T47D (cell line): ENCODE results near the gene DNAJB14.
A peak's percentile ranks its signal among the peaks of the same experiment; 100 is the strongest.

Experiments used
- DNase-seq, 2 experiments: peaks; one replicate each; pipeline versions ENCODE4 v3.0.0 to v3.0.0-alpha.2; 2011 to 2012; ENCODE audit warnings: low read depth in 1 of 2, low spot score in 1 of 2
- JUND ChIP-seq: IDR thresholded peaks from 2 replicates; pipeline ENCODE4 v1.6.1; 2012; ENCODE audit warnings: low read depth
- in situ Hi-C: cut with HindIII; loops from 2 replicates; pipeline ENCODE4 v1.10.0; 2016; ENCODE audit warnings: low sequenced_read_pairs, low pct_unique_long_range_greater_than_20kb

The DNAJB14 gene

GRCh38 chr4:99921174-99921573 is 25.2 kb downstream of the DNAJB14 start:
- no peak for DNase-seq
- in situ Hi-C loops, result no loop called here
- no peak for TF ChIP-seq JUND

- in situ Hi-C loops, result no loop called here
- no peak for TF ChIP-seq JUND
- no peak for DNase-seq
These were observed 27.8 kb downstream of the DNAJB14 start for GRCh38 chr4:99918656-99919055.

DNA sequence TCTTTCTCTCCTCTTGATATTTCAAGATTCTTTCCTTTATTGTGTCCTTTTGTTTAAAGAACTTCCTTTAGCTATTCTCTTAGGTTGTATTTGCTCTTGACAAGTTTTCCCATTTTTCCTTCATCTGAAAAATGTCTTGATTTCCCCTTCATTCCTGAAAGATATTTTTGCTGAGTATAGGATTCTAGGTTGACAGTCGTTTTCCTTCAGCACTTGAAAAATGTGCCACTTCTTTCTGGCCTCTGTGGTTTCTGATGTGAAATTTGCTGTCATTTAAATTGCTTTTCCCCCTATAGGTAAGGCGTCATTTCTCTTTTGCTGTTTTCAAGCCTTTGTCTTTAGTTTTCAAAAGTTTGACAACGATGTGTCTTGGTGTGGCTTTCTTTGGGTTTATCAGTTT is 28.8 kb downstream of the DNAJB14 start:
- in situ Hi-C loops, result no loop called here
- no peak for TF ChIP-seq JUND
- no peak for DNase-seq

DNA sequence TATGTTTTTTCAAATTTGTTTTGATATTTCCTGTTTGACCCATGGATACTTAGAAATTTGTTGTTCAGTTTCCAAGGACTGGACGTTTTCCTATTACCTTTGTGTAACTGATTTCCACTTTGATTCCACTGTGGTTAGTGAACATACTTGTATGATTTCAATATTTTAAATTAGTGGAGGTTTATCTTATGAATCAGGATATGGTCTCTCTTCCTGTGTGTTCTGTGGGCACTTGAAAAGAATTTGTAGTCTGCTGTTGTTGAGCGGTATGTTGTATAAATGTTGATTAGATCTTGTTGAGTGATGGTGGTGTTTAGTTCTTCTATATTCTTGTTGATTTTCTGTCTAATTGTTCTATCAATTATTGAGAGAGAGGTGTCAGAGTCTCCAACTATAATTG is 31.0 kb downstream of the DNAJB14 start:
- DNase-seq, result no peak
- in situ Hi-C loops, result no loop called here
- no peak for TF ChIP-seq JUND

DNA sequence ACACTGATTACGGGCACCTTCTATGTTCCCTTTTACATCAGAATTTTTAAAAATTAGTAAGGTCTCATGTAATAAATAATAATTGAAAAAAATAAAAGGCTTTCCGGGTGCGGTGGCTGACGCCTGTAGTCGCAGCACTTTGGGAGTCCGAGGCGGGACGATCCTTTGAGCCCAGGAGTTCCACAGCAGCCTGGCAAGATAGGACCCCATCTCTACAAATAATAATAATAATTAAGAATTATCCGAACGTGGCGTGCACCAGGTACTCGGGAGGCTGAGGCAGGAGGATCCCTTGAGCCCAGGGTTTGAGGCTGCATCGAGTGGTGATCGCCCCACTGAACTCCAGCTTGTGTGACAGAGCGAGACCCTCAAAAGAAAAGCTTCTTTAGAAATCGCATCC is 51.4 kb downstream of the DNAJB14 start:
- in situ Hi-C loops, result no loop called here
- no peak for DNase-seq
- no peak for TF ChIP-seq JUND

GRCh38 chr4:99894161-99894997 is 52.0 kb downstream of the DNAJB14 start, which contains the start of gene LAMTOR3:
LAMTOR3 (minus strand) TSS chr4:99894427; CDS start chr4:99893963, 464 bp downstream.
- DNase-seq, result peak; percentile 66 to 92
- no peak for TF ChIP-seq JUND
- in situ Hi-C loops, result no loop called here

- in situ Hi-C loops, result no loop called here
- no peak for DNase-seq
These were observed 52.6 kb downstream of the DNAJB14 start for GRCh38 chr4:99893839-99894160.

GRCh38 chr4:99893029-99893428 is 53.4 kb downstream of the DNAJB14 start:
- no peak for DNase-seq
- in situ Hi-C loops, result no loop called here
- no peak for TF ChIP-seq JUND

More at GRCh38 chr4:99893839-99894160, 52.6 kb downstream of the DNAJB14 start:
- no peak for TF ChIP-seq JUND

DNA sequence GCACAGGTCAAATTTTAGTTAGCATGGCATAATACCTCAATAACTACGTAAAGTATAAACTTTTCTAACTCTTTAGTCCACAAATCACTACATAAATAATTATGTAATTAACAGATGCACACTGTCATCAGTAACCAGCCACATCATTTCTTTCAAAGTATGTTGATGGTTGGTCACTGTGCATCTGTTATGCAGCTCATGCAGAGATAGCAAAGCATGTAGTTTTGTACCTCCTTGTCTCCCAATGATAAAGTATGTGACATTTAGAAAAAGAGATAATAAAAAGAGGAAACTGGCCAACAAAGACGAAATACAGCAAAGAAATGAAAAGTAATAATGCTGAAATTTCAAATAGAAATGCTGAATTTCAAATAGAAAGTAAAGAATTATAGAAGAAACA is 55.1 kb downstream of the DNAJB14 start:
- no peak for DNase-seq
- in situ Hi-C loops, result no loop called here
- no peak for TF ChIP-seq JUND

GRCh38 chr4:99887837-99888236 is 58.6 kb downstream of the DNAJB14 start:
- TF ChIP-seq JUND, result no peak
- in situ Hi-C loops, result no loop called here
- no peak for DNase-seq

DNA sequence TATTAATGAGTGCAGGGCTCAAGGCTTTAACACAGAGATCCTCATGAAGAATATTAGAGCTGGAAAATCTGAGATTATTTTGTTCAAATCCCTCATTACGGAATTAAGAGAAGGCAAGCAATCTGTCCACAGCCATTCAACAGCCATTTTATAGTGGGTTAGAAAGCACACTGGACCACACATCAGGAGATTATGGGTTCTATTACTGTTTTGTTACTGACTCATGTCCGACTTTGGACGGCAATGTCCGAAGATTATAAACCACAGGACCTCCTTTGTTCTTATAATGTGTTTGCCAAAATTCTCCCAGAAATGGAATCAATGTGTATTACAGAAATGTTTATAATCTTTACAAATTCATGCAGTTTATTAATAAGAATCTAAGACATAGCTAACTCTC is 60.3 kb downstream of the DNAJB14 start:
- TF ChIP-seq JUND, result no peak
- in situ Hi-C loops, result no loop called here
- DNase-seq, result no peak

DNA sequence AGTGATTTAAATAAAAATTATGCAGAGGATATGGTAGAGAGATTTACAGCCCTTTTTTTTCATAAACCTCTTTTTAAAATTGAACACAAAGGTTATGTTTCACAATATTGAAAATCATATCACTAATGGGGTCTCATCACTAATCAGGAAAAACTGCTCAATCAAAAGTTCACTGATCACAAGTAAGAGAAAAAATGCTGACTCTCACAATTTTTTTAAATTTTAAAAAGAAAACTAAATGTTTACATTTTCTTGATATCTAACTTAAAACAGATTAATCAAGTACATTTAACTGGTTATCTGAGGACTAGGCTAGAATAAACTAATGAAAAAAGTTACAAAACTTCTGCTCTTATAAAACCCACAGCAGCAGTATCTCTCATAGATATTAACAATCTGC is 60.7 kb downstream of the DNAJB14 start:
- TF ChIP-seq JUND, result no peak
- DNase-seq, result no peak
- in situ Hi-C loops, result no loop called here

DNA sequence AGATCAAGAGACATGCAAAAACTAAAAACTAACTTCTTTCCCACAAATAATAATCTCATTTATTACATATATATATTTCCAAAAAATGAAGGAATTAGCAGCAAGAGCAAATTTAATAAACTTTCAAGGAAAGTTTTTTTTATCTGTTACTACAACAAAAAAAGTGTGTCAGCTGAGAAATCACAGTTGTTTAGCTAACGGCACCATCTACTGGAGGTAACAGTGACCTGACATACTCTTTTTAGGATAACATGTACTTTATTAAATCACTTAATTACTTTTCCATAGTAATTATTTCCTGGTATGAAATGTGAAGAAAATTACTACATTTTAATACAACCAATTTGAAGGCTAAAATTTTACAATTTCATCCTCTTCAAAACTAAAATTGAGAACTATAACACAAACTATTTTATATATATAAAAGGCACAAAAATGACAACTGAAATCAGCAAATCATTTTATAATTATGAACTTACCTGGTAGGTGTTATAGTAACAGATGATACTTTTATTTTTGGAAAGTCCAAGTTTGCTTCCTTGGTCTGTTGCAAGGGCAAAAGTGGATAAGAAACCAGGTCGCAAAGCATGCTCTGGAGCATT is 61.3 kb downstream of the DNAJB14 start:
- in situ Hi-C loops, result no loop called here
- no peak for TF ChIP-seq JUND
- peak in 1 of 2 experiments; percentile 48 for DNase-seq
